ENCODE results near the gene DSC2.
"Not testable (repeated sequence)": the region's sequence is repeated elsewhere in the genome, so short reads cannot be mapped to it uniquely, and the experiment has no call there.

DSC2 gene

GRCh38 chr18:31102025-31102684 is at the start of gene DSC2:
Gene DSC2 (minus strand): TSS chr18:31102421. CDS start chr18:31101971, 450 bp downstream.
- DNase-seq: no peak

- no peak for DNase-seq
Observed at GRCh38 chr18:31149351-31149750, 47.1 kb upstream of the DSC2 start.

GRCh38 chr18:31148600-31148999 is 46.4 kb upstream of the DSC2 start:
- DNase-seq: no peak

GRCh38 chr18:31146809-31147208 is 44.6 kb upstream of the DSC2 start:
- DNase-seq: no peak

- no peak for DNase-seq
Observed at GRCh38 chr18:31143025-31143424, 40.8 kb upstream of the DSC2 start.

- DNase-seq: no peak
Observed at GRCh38 chr18:31138709-31139108, 36.5 kb upstream of the DSC2 start.

- DNase-seq: no peak
Observed at GRCh38 chr18:31134988-31135529, 32.8 kb upstream of the DSC2 start.

GRCh38 chr18:31129398-31130115 is 27.3 kb upstream of the DSC2 start:
- DNase-seq: no peak

GRCh38 chr18:31125878-31126277 is 23.7 kb upstream of the DSC2 start:
- DNase-seq: no peak

GRCh38 chr18:31123125-31123524 is 20.9 kb upstream of the DSC2 start:
- DNase-seq: not testable (repeated sequence)

- DNase-seq: no peak
Observed at GRCh38 chr18:31120594-31120993, 18.4 kb upstream of the DSC2 start.

- DNase-seq: no peak
Observed at GRCh38 chr18:31116853-31117595, 14.8 kb upstream of the DSC2 start.

GRCh38 chr18:31112804-31113203 is 10.6 kb upstream of the DSC2 start:
- no peak for DNase-seq

GRCh38 chr18:31105733-31106132 is 3.5 kb upstream of the DSC2 start:
- no peak for DNase-seq

GRCh38 chr18:31104444-31104843 is 2.2 kb upstream of the DSC2 start:
- DNase-seq: no peak

- no peak for DNase-seq
Observed at GRCh38 chr18:31103423-31103822, 1.2 kb upstream of the DSC2 start.

- DNase-seq: no peak
Observed at GRCh38 chr18:31102941-31103340, 720 bp upstream of the DSC2 start.

GRCh38 chr18:31101183-31102024 is 817 bp downstream of the DSC2 start:
- peak in 1 of 2 donors; percentile 27 for DNase-seq

- DNase-seq: no peak
Observed at GRCh38 chr18:31100436-31101182, 1.6 kb downstream of the DSC2 start.

- DNase-seq: no peak
Observed at GRCh38 chr18:31099450-31100230, 2.6 kb downstream of the DSC2 start.

GRCh38 chr18:31098878-31099277 is 3.3 kb downstream of the DSC2 start:
- DNase-seq: no peak

Data from hippocampal formation (tissue), 2 donors.